Common myeloid progenitor, CD34-positive (primary cell): Measurements from ENCODE around the gene ISG15.
A peak's percentile ranks its signal among the peaks of the same experiment; 100 is the strongest.

Source experiments
- CTCF ChIA-PET: fragments of 350-600 bp; sonication (Branson Sonifier 250); formaldehyde crosslinking; loops from one replicate; lab custom pipeline; 2021; ENCODE audit warnings: antibody characterized with exemption; lab: Charles Lee
- POLR2A ChIA-PET: fragments of 350-600 bp; sonication (Branson Sonifier 250); formaldehyde crosslinking; loops from one replicate; lab custom pipeline; 2021; ENCODE audit warnings: antibody characterized with exemption; lab: Charles Lee
- DNase-seq, 3 donors: peaks; one replicate each; pipeline versions ENCODE4 v3.0.0 to v3.0.0-alpha.2; 2013
- H3K27ac ChIP-seq, 2 experiments: 1 replicate in 1 of 2; 2 replicates in 1 of 2; pipeline ENCODE4 v1.7.0; 2013; ENCODE audit warnings: inconsistent platforms in 2 of 2, low read length in 2 of 2, mild to moderate bottlenecking in 2 of 2, low read depth in 1 of 2, moderate library complexity in 1 of 2; ENCODE audit not compliant: severe bottlenecking in 2 of 2, insufficient read depth in 1 of 2, poor library complexity in 1 of 2
- H3K27me3 ChIP-seq, 5 experiments: replicated peaks in 2 of 5; 1 replicate in 3 of 5; 2 replicates in 2 of 5; pipeline versions ENCODE4 v1.6.1 to v1.7.0; 2013; ENCODE audit warnings: low read length in 4 of 5, mild to moderate bottlenecking in 2 of 5, moderate library complexity in 2 of 5, inconsistent platforms in 1 of 5; ENCODE audit not compliant: insufficient read depth in 5 of 5, control insufficient read depth in 4 of 5
- H3K36me3 ChIP-seq, 4 experiments: 1 replicate in 2 of 4; 2 replicates in 2 of 4; pipeline versions ENCODE4 v1.6.1 to v1.7.0; 2013; ENCODE audit warnings: low read length in 3 of 4, control low read depth in 1 of 4, mild to moderate bottlenecking in 1 of 4; ENCODE audit not compliant: control insufficient read depth in 4 of 4, insufficient read depth in 4 of 4
- H3K4me1 ChIP-seq, 4 experiments: 1 replicate in 3 of 4; 2 replicates in 1 of 4; pipeline versions ENCODE4 v1.6.1 to v1.7.1; 2013; ENCODE audit warnings: low read length in 3 of 4, mild to moderate bottlenecking in 3 of 4, control low read depth in 1 of 4, inconsistent platforms in 1 of 4, moderate library complexity in 1 of 4; ENCODE audit not compliant: control insufficient read depth in 4 of 4, insufficient read depth in 4 of 4; ENCODE audit errors: control extremely low read depth in 1 of 4
- H3K4me3 ChIP-seq, 7 experiments: 1 replicate in 4 of 7; 2 replicates in 3 of 7; pipeline versions ENCODE4 v1.5.1 to v1.7.0; 2013; ENCODE audit warnings: mild to moderate bottlenecking in 7 of 7, low read length in 6 of 7, moderate library complexity in 6 of 7, inconsistent platforms in 2 of 7, low read depth in 2 of 7, control low read depth in 1 of 7; ENCODE audit not compliant: insufficient read depth in 4 of 7, control insufficient read depth in 1 of 7; ENCODE audit errors: extremely low read depth in 1 of 7
- H3K9me3 ChIP-seq, 5 experiments: 1 replicate in 4 of 5; 2 replicates in 1 of 5; pipeline versions ENCODE4 v1.6.1 to v1.7.1; 2013; ENCODE audit warnings: low read length in 4 of 5, mild to moderate bottlenecking in 2 of 5, inconsistent platforms in 1 of 5, low read depth in 1 of 5, moderate library complexity in 1 of 5; ENCODE audit not compliant: control insufficient read depth in 4 of 5, insufficient read depth in 2 of 5; ENCODE audit errors: control extremely low read depth in 1 of 5
- WGBS: methylation state at CpG from one replicate; pipeline ENCODE4 v1.1.5; 2013; ENCODE audit not compliant: insufficient coverage; 5-methylcytosine and 5-hydroxymethylcytosine counted together

ISG15 gene

GRCh38 chr1:1019122-1019999 is 6.1 kb downstream of the ISG15 start:
- Histone ChIP-seq H3K27me3 (peaks cover 0 to 37% (median 8%) of the 10 kb centered on the region in 5 experiments), H3K4me3 (peak overlapping the region in 5 of 7 experiments; percentile 28 to 71 (median 57)), H3K27ac (no peak overlapping the region), H3K36me3 (no peaks in the 10 kb centered on the region), H3K4me1 (peaks cover 0 to 26% (median 21%) of the 10 kb centered on the region in 4 experiments), H3K9me3 (no peaks in the 10 kb centered on the region)
- WGBS = 2% methylated on average over 66 of the region's 91 CpGs
- ChIA-PET CTCF (interaction anchor here (0.8 to 3.5 kb wide), 5 partner anchors 11 to 232 kb away, joined by 3 to 17 read pairs (median 4); partner anchors contain the start of gene PERM1), POLR2A (interaction anchor here (1.8 kb wide), 1 partner anchor 17 kb away, joined by 6 read pairs; no protein-coding TSS in a partner anchor)
- DNase-seq = peak; percentile 61 to 77 (median 72)

- H3K27me3 ChIP-seq = peaks cover 0 to 37% (median 8%) of the 10 kb centered on the region in 5 experiments
- under 1% methylated on average over 21 of the region's 58 CpGs for WGBS
- CTCF ChIA-PET = interaction anchor here (3.5 kb wide), 1 partner anchor 37 kb away, joined by 17 read pairs; the partner anchor contains the start of gene PERM1
Observed at GRCh38 chr1:1020000-1020404, 6.7 kb downstream of the ISG15 start, which contains the start of gene AGRN. TSS of gene AGRN (plus strand) at chr1:1020120. CDS start at chr1:1020173, 53 bp downstream.

GRCh38 chr1:1020415-1021009 is 7.2 kb downstream of the ISG15 start:
- Histone ChIP-seq H3K4me3 (peak overlapping the region; percentile 28 to 72 (median 61)), H3K4me1 (peaks cover 0 to 17% (median 16%) of the 10 kb centered on the region in 4 experiments), H3K27me3 (peaks cover 0 to 37% (median 8%) of the 10 kb centered on the region in 5 experiments), H3K27ac (no peak overlapping the region), H3K9me3 (no peaks in the 10 kb centered on the region), H3K36me3 (no peaks in the 10 kb centered on the region)
- ChIA-PET POLR2A (no interaction called here), CTCF (interaction anchor here (1.0 kb wide), 1 partner anchor 11 kb away, joined by 4 read pairs; no protein-coding TSS in a partner anchor)
- no peak for DNase-seq
- 0% methylated on average over 19 of the region's 59 CpGs for WGBS

More at GRCh38 chr1:1020000-1020404, 6.7 kb downstream of the ISG15 start, which contains the start of gene AGRN:
- Histone ChIP-seq H3K27ac (no peak within 1 kb of the TSS), H3K9me3 (no peaks in the 10 kb centered on the region), H3K4me3 (peak within 1 kb of the TSS; percentile 28 to 72 (median 61)), H3K4me1 (peaks cover 0 to 20% (median 19%) of the 10 kb centered on the region in 4 experiments), H3K36me3 (no peaks in the 10 kb centered on the region)
- POLR2A ChIA-PET = no interaction called here
- no peak for DNase-seq

GRCh38 chr1:1021010-1021919 is 8.0 kb downstream of the ISG15 start:
- H3K27ac ChIP-seq = no peak overlapping the region
- H3K4me1 ChIP-seq = peaks cover 0 to 17% (median 16%) of the 10 kb centered on the region in 4 experiments
- DNase-seq = no peak
- CTCF ChIA-PET = interaction anchor here (1.0 kb wide), 1 partner anchor 10 kb away, joined by 4 read pairs; no protein-coding TSS in a partner anchor
- peaks cover 0 to 37% (median 8%) of the 10 kb centered on the region in 5 experiments for H3K27me3 ChIP-seq
- WGBS = 22% methylated on average over 23 of the region's 33 CpGs
- peak overlapping the region in 1 of 7 experiments; percentile 38 for H3K4me3 ChIP-seq
- H3K36me3 ChIP-seq = no peaks in the 10 kb centered on the region
- no peaks in the 10 kb centered on the region for H3K9me3 ChIP-seq
- POLR2A ChIA-PET = no interaction called here

- H3K4me3 ChIP-seq = no peak overlapping the region
- H3K9me3 ChIP-seq = no peaks in the 10 kb centered on the region
- H3K27me3 ChIP-seq = peaks cover 0 to 41% (median 8%) of the 10 kb centered on the region in 5 experiments
- no peak overlapping the region for H3K27ac ChIP-seq
- H3K4me1 ChIP-seq = peaks cover 0 to 19% (median 17%) of the 10 kb centered on the region in 4 experiments
- no peak for DNase-seq
- no peaks in the 10 kb centered on the region for H3K36me3 ChIP-seq
- POLR2A ChIA-PET = no interaction called here
- CTCF ChIA-PET = interaction anchor here (0.9 kb wide), 1 partner anchor 14 kb away, joined by 4 read pairs; no protein-coding TSS in a partner anchor
- WGBS = 95% methylated on average over 8 of the region's 10 CpGs
Observed at GRCh38 chr1:1021920-1022259, 8.6 kb downstream of the ISG15 start.

GRCh38 chr1:1022302-1023009 is 9.2 kb downstream of the ISG15 start:
- Histone ChIP-seq H3K27me3 (peaks cover 0 to 45% (median 8%) of the 10 kb centered on the region in 5 experiments), H3K36me3 (no peaks in the 10 kb centered on the region), H3K27ac (no peak overlapping the region), H3K4me3 (no peak overlapping the region), H3K9me3 (no peaks in the 10 kb centered on the region), H3K4me1 (peaks cover 0 to 19% (median 17%) of the 10 kb centered on the region in 4 experiments)
- WGBS = 76% methylated on average over 24 of the region's 27 CpGs
- DNase-seq = no peak
- CTCF ChIA-PET = interaction anchor here (0.9 kb wide), 1 partner anchor 13 kb away, joined by 4 read pairs; no protein-coding TSS in a partner anchor
- POLR2A ChIA-PET = no interaction called here
